ENCODE results near the gene KMT2A. TPM values are rescaled to one million over a fixed set of nuclear protein-coding genes. Genes with fewer than 3 reads are reported as not detected.

Gene KMT2A
- total and polyA plus RNA-seq, 5 donors from 2014 or later = 12.1 to 179 (median 18.4) TPM

DNA sequence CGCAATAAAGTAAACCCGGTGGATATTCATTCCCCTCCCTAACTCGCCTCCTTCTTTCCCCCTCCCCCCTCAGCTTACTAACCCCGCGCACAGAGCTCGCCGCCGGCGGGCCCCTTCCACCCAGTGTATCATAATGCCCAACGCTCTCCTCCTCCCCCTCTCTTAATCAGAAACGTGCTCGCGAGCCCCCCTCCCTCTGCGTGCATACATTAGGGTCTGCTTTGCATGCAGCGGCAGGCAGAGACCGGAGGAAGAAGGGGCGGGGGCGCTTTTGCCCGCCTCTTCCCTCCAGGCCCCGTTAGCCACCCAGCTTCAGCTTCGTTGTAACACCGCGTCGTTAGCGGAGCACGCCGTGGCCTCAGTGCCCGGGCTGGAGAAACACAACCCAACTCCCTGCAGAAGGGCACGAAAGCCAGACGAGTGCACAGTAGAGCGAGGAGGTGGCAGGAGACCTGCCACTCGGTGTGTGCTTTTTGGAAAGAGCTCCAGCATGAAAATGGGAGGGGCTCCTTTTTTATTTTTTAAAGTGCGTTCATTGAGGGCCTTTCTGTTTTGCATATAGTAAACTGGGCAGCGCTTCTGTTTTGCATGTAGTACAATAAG is 901 bp upstream of the KMT2A start:
- Mint-ChIP-seq H3K27me3 (peaks cover 19% of the 10 kb centered on the region), H3K9me3 (no peaks in the 10 kb centered on the region), H3K36me3 (peaks cover 9% of the 10 kb centered on the region), H3K27ac (peak overlapping the region; percentile 95 to 99 (median 96)), H3K4me3 (peak overlapping the region; percentile 95 to 99 (median 98)), H3K4me1 (peaks cover 18 to 36% (median 27%) of the 10 kb centered on the region in 4 donors)
- DNase-seq = peak in 2 of 3 donors; percentile 69 to 86
- peaks cover 1% of the 10 kb centered on the region for H3K36me3 ChIP-seq (ENCODE audit: control insufficient read depth, insufficient read depth, low read length)
- no peaks in the 10 kb centered on the region for H3K9me3 ChIP-seq (ENCODE audit: control insufficient read depth in 2 of 2, low read length in 2 of 2)
- no peaks in the 10 kb centered on the region for H3K27me3 ChIP-seq (ENCODE audit: control insufficient read depth, insufficient read depth, low read length)
- peak overlapping the region; percentile 89 for H3K27ac ChIP-seq (ENCODE audit: insufficient read depth, low read length, poor library complexity, severe bottlenecking)
- ATAC-seq (ENCODE audit: low read depth in 2 of 2) = peak; percentile 9 to 28
- H3K4me1 ChIP-seq (ENCODE audit: control insufficient read depth, insufficient read depth, low read length, poor library complexity, severe bottlenecking) = peaks cover 38% of the 10 kb centered on the region
- H3K4me3 ChIP-seq (ENCODE audit: low read depth, low read length) = peak overlapping the region; percentile 91

- Mint-ChIP-seq H3K9me3 (no peaks in the 10 kb centered on the region), H3K27me3 (peaks cover 19% of the 10 kb centered on the region), H3K36me3 (peaks cover 13% of the 10 kb centered on the region), H3K4me3 (peak overlapping the region; percentile 94 to 99 (median 96)), H3K27ac (peak overlapping the region; percentile 91 to 96 (median 95)), H3K4me1 (peaks cover 32 to 50% (median 38%) of the 10 kb centered on the region in 4 donors)
- peaks cover 3% of the 10 kb centered on the region for H3K36me3 ChIP-seq (ENCODE audit: control insufficient read depth, insufficient read depth, low read length)
- no peaks in the 10 kb centered on the region for H3K27me3 ChIP-seq (ENCODE audit: control insufficient read depth, insufficient read depth, low read length)
- peak overlapping the region; percentile 93 for H3K4me3 ChIP-seq (ENCODE audit: low read depth, low read length)
- H3K9me3 ChIP-seq (ENCODE audit: control insufficient read depth in 2 of 2, low read length in 2 of 2) = no peaks in the 10 kb centered on the region
- peak overlapping the region; percentile 89 for H3K27ac ChIP-seq (ENCODE audit: insufficient read depth, low read length, poor library complexity, severe bottlenecking)
- peak; percentile 6 to 9 for ATAC-seq (ENCODE audit: low read depth in 2 of 2)
- DNase-seq = peak in 2 of 3 donors; percentile 46 to 68
- peaks cover 52% of the 10 kb centered on the region for H3K4me1 ChIP-seq (ENCODE audit: control insufficient read depth, insufficient read depth, low read length, poor library complexity, severe bottlenecking)
These were observed 431 bp downstream of the KMT2A start for GRCh38 chr11:118436639-118437207.

DNA sequence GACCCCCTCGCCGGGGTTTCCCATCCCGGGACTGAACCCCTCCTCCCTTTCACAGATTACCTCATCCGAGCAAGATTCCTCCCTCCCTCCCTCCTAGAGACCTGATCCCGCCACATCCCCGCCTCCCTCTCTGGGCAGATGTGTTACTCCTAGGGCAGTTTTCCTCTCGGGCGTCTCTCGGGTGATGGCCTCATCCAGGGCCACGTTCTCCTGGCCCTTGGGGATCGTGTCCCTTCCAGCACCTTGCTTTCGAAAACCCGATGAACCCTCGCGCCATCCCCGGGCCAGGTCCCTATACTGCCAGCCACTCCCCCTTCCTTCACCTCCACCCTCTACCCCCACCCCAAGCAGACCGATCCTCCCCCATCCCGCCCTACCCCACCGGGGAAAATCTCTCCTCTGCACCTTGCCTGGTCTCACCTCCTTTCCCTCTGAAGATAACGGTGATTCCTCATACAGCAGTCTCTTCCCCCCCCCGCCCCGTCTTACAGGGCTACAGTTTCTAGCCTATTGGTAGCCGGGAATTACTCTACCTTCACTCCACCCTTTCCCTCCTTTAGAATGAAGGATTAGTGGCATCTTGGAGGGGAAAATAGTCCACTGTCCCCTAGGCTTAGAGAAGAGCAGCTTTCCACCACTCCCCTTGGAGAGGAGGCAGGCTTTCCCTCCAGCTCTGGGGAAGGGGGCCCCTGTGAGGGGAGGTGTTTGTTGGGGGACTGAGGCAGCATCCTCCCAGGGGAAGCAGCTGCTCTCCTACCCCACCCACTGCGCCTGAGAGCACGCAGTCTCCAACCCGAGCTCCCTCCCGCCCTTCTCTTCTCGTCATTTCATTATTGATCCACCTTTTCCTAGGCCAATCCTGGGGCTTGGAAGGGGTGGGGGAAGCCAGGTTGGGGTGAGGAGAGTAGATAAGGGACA is 1.2 kb downstream of the KMT2A start:
- Mint-ChIP-seq H3K9me3 (no peaks in the 10 kb centered on the region), H3K27ac (peak overlapping the region; percentile 91 to 96 (median 95)), H3K4me1 (peaks cover 36 to 57% (median 45%) of the 10 kb centered on the region in 4 donors), H3K27me3 (peaks cover 19% of the 10 kb centered on the region), H3K36me3 (peaks cover 19% of the 10 kb centered on the region), H3K4me3 (peak overlapping the region; percentile 94 to 99 (median 96))
- no peaks in the 10 kb centered on the region for H3K27me3 ChIP-seq (ENCODE audit: control insufficient read depth, insufficient read depth, low read length)
- H3K27ac ChIP-seq (ENCODE audit: insufficient read depth, low read length, poor library complexity, severe bottlenecking) = peak overlapping the region; percentile 89
- H3K9me3 ChIP-seq (ENCODE audit: control insufficient read depth in 2 of 2, low read length in 2 of 2) = no peaks in the 10 kb centered on the region
- peaks cover 6% of the 10 kb centered on the region for H3K36me3 ChIP-seq (ENCODE audit: control insufficient read depth, insufficient read depth, low read length)
- peaks cover 59% of the 10 kb centered on the region for H3K4me1 ChIP-seq (ENCODE audit: control insufficient read depth, insufficient read depth, low read length, poor library complexity, severe bottlenecking)
- peak overlapping the region; percentile 93 for H3K4me3 ChIP-seq (ENCODE audit: low read depth, low read length)
- ATAC-seq (ENCODE audit: low read depth in 2 of 2) (no peak), DNase-seq (peak; percentile 26 to 53 (median 46))

DNA sequence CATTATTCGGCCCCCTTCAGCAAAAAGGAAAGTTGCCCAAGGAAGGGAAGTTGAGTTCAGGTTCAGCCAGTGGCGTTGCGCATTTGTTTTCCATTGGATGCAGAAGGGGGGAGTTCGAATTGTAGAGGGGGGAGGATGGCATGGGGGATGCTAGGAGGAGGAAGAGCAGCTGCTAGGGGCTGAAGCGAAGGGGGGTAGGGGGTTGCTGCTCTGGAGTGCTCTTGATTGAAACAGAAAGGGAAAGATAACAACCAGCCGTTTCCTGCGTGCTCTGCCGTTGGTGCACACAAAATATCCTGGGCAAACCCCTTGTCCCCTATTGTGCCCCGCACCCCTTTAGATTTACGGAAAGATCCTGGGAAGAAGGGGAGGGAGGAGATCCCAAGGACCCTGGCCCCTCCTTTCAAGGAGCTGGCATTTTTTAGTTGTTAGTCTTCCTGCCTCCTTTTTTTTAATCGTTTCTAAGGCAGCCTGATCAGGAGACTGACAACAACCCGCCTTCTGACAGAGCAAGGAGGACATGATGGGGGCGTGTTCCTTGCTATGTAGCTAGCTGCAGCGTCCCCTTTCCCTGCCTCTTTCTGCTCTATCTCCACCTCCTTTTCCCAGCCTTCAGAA is 2.1 kb downstream of the KMT2A start:
- Mint-ChIP-seq H3K9me3 (no peaks in the 10 kb centered on the region), H3K27me3 (peaks cover 19% of the 10 kb centered on the region), H3K4me3 (peak overlapping the region; percentile 94 to 99 (median 96)), H3K36me3 (peaks cover 19% of the 10 kb centered on the region), H3K4me1 (peaks cover 42 to 67% (median 55%) of the 10 kb centered on the region in 4 donors), H3K27ac (peak overlapping the region; percentile 91 to 96 (median 95))
- Histone ChIP-seq H3K36me3 (ENCODE audit: control insufficient read depth, insufficient read depth, low read length) (peaks cover 6% of the 10 kb centered on the region), H3K4me1 (ENCODE audit: control insufficient read depth, insufficient read depth, low read length, poor library complexity, severe bottlenecking) (peaks cover 69% of the 10 kb centered on the region), H3K9me3 (ENCODE audit: control insufficient read depth in 2 of 2, low read length in 2 of 2) (no peaks in the 10 kb centered on the region), H3K27ac (ENCODE audit: insufficient read depth, low read length, poor library complexity, severe bottlenecking) (peak overlapping the region; percentile 89), H3K27me3 (ENCODE audit: control insufficient read depth, insufficient read depth, low read length) (no peaks in the 10 kb centered on the region), H3K4me3 (ENCODE audit: low read depth, low read length) (peak overlapping the region; percentile 93)
- ATAC-seq (ENCODE audit: low read depth in 2 of 2) (no peak), DNase-seq (peak; percentile 45 to 74 (median 70))

- DNase-seq = no peak
- peaks cover 19% of the 10 kb centered on the region for H3K36me3 Mint-ChIP-seq
- ATAC-seq (ENCODE audit: low read depth in 2 of 2) = no peak
- H3K9me3 ChIP-seq (ENCODE audit: control insufficient read depth in 2 of 2, low read length in 2 of 2) = no peaks in the 10 kb centered on the region
- peaks cover 6% of the 10 kb centered on the region for H3K36me3 ChIP-seq (ENCODE audit: control insufficient read depth, insufficient read depth, low read length)
- peak overlapping the region; percentile 73 to 91 (median 87) for H3K27ac Mint-ChIP-seq
- H3K4me3 Mint-ChIP-seq = peak overlapping the region; percentile 94 to 99 (median 96)
- peaks cover 47 to 72% (median 60%) of the 10 kb centered on the region in 4 donors for H3K4me1 Mint-ChIP-seq
- H3K9me3 Mint-ChIP-seq = no peaks in the 10 kb centered on the region
- no peaks in the 10 kb centered on the region for H3K27me3 ChIP-seq (ENCODE audit: control insufficient read depth, insufficient read depth, low read length)
- peak overlapping the region; percentile 93 for H3K4me3 ChIP-seq (ENCODE audit: low read depth, low read length)
- peaks cover 12% of the 10 kb centered on the region for H3K27me3 Mint-ChIP-seq
- peak overlapping the region; percentile 89 for H3K27ac ChIP-seq (ENCODE audit: insufficient read depth, low read length, poor library complexity, severe bottlenecking)
- H3K4me1 ChIP-seq (ENCODE audit: control insufficient read depth, insufficient read depth, low read length, poor library complexity, severe bottlenecking) = peaks cover 71% of the 10 kb centered on the region
These were observed 3.4 kb downstream of the KMT2A start for GRCh38 chr11:118439646-118440045.

GRCh38 chr11:118441770-118442275 is 5.5 kb downstream of the KMT2A start:
- peak overlapping the region; percentile 64 to 98 (median 74) for H3K4me3 Mint-ChIP-seq
- H3K27ac Mint-ChIP-seq = peak overlapping the region; percentile 80 to 90 (median 89)
- no peak for DNase-seq
- peaks cover 30% of the 10 kb centered on the region for H3K36me3 Mint-ChIP-seq
- peak overlapping the region; percentile 93 for H3K4me3 ChIP-seq (ENCODE audit: low read depth, low read length)
- peaks cover 60 to 83% (median 77%) of the 10 kb centered on the region in 4 donors for H3K4me1 Mint-ChIP-seq
- peaks cover 20% of the 10 kb centered on the region for H3K36me3 ChIP-seq (ENCODE audit: control insufficient read depth, insufficient read depth, low read length)
- no peaks in the 10 kb centered on the region for H3K27me3 Mint-ChIP-seq
- peak overlapping the region; percentile 70 for H3K27ac ChIP-seq (ENCODE audit: insufficient read depth, low read length, poor library complexity, severe bottlenecking)
- no peaks in the 10 kb centered on the region for H3K9me3 ChIP-seq (ENCODE audit: control insufficient read depth in 2 of 2, low read length in 2 of 2)
- no peaks in the 10 kb centered on the region for H3K9me3 Mint-ChIP-seq
- no peaks in the 10 kb centered on the region for H3K27me3 ChIP-seq (ENCODE audit: control insufficient read depth, insufficient read depth, low read length)
- no peak for ATAC-seq (ENCODE audit: low read depth in 2 of 2)
- H3K4me1 ChIP-seq (ENCODE audit: control insufficient read depth, insufficient read depth, low read length, poor library complexity, severe bottlenecking) = peaks cover 86% of the 10 kb centered on the region

DNA sequence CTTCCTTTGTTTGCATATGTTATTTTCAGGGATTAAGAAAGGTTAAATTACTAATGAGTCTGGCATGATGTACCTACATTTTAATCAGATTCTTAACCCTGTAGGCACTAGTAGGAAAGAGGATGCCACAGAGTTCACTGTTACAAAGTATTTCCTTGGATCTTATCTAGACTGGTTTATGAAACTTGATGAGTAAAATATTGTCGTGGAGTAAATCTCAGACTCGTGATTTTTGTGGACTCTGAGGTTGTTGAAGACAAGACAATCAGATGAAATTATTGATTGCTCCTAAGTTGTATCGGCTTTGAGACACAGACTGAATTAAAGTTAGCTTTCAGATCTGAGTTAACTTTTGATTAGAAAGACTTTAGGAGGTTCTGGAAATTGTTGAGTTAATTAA is 6.0 kb downstream of the KMT2A start:
- Mint-ChIP-seq H3K36me3 (peaks cover 33% of the 10 kb centered on the region), H3K27me3 (no peaks in the 10 kb centered on the region), H3K9me3 (peaks cover 0 to 2% (median 0%) of the 10 kb centered on the region in 7 donors), H3K4me3 (peak overlapping the region; percentile 61 to 98 (median 66)), H3K27ac (peak overlapping the region; percentile 80 to 90 (median 89)), H3K4me1 (peaks cover 65 to 87% (median 82%) of the 10 kb centered on the region in 4 donors)
- Histone ChIP-seq H3K27ac (ENCODE audit: insufficient read depth, low read length, poor library complexity, severe bottlenecking) (peak overlapping the region; percentile 70), H3K9me3 (ENCODE audit: control insufficient read depth in 2 of 2, low read length in 2 of 2) (no peaks in the 10 kb centered on the region), H3K4me3 (ENCODE audit: low read depth, low read length) (peak overlapping the region; percentile 93), H3K27me3 (ENCODE audit: control insufficient read depth, insufficient read depth, low read length) (no peaks in the 10 kb centered on the region), H3K36me3 (ENCODE audit: control insufficient read depth, insufficient read depth, low read length) (peaks cover 21% of the 10 kb centered on the region), H3K4me1 (ENCODE audit: control insufficient read depth, insufficient read depth, low read length, poor library complexity, severe bottlenecking) (peaks cover 90% of the 10 kb centered on the region)
- ATAC-seq (ENCODE audit: low read depth in 2 of 2) = no peak
- no peak for DNase-seq
